Chondrocyte (in vitro differentiated cells): Measurements from ENCODE around the gene TRABD2B. TPM values are rescaled to one million over a fixed set of nuclear protein-coding genes. Genes with fewer than 3 reads are reported as not detected.

ENCODE experiments used
- DNase-seq: peaks from one replicate; pipeline ENCODE4 v3.0.0; 2021; ENCODE audit warnings: mixed read lengths, low spot score
- H3K27ac Mint-ChIP-seq: one replicate; pipeline ENCODE4 v1.8.0; 2021; ENCODE audit warnings: mild to moderate bottlenecking, moderate library complexity, mixed read lengths; ENCODE audit not compliant: unreplicated experiment
- H3K27me3 Mint-ChIP-seq: 2 replicates; pipeline ENCODE4 v1.8.0; 2021; ENCODE audit warnings: low read depth, mixed read lengths
- H3K36me3 Mint-ChIP-seq: 2 replicates; pipeline ENCODE4 v1.8.0; 2021; ENCODE audit warnings: low read depth, mixed read lengths
- H3K4me1 Mint-ChIP-seq: 2 replicates; pipeline ENCODE4 v1.8.0; 2021; ENCODE audit warnings: low read depth, mild to moderate bottlenecking, mixed read lengths
- H3K4me3 Mint-ChIP-seq: one replicate; pipeline ENCODE4 v1.8.0; 2021; ENCODE audit warnings: mild to moderate bottlenecking, moderate library complexity, mixed read lengths; ENCODE audit not compliant: unreplicated experiment
- H3K9me3 Mint-ChIP-seq: 2 replicates; pipeline ENCODE4 v1.8.0; 2021; ENCODE audit warnings: low read depth, mixed read lengths
- total RNA-seq: library from RNA; stranded (reverse); gene quantifications from 3 replicates; pipeline ENCODE4 v1.2.1, GENCODE V29; 2021
- TF ChIP-seq, protein P1 (sequence below): fragments of 200-600 bp; sonication (generic); IDR thresholded peaks from 2 replicates; pipeline ENCODE4 v1.5.0; 2021; ENCODE audit warnings: antibody characterized with exemption, mild to moderate bottlenecking, moderate library complexity

The TRABD2B gene
- total RNA-seq, 1 donor from 2014 or later, result 0.90 TPM

DNA sequence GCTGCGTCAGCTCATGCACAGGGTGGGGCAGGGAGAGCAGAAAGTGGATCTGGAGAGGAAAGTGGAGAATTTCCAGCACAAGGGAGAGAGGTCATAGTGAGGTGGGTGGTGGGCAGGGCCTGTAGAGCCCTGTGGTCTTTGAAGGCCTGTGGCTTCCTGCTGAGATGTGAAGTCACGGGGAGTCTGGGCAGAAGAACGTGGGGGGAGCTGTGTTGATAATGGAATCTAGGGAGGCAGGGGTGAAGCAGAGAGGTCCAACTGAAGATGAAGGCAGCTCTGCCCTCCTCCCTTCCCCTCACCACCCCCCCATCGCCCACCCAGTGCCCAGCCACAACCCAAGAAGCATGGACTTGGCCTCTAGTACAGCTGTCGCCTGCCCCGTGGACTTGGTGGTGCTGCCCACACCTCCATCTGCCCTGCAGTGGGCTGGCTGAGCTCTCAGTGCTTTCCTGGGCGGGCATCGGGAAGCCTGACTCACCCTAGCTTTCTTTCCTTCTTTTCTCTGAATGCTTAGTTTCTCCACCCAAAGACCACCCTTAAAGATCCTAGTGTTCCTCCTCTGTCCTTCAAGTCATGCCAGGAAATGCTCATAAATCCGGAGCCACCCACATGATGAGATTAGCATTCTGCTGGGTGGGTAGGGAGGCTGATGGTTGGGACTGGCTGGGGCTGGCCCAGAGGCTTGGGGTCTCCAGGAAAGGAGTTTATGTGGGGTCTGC is 186.1 kb downstream of the TRABD2B start:
- Mint-ChIP-seq H3K36me3 (no peaks in the 10 kb centered on the region), H3K27ac (no peak overlapping the region), H3K4me3 (no peak overlapping the region), H3K27me3 (peaks cover 2% of the 10 kb centered on the region), H3K4me1 (peaks cover 43% of the 10 kb centered on the region), H3K9me3 (no peaks in the 10 kb centered on the region)
- DNase-seq, result no peak
- TF ChIP-seq, protein P1, sequence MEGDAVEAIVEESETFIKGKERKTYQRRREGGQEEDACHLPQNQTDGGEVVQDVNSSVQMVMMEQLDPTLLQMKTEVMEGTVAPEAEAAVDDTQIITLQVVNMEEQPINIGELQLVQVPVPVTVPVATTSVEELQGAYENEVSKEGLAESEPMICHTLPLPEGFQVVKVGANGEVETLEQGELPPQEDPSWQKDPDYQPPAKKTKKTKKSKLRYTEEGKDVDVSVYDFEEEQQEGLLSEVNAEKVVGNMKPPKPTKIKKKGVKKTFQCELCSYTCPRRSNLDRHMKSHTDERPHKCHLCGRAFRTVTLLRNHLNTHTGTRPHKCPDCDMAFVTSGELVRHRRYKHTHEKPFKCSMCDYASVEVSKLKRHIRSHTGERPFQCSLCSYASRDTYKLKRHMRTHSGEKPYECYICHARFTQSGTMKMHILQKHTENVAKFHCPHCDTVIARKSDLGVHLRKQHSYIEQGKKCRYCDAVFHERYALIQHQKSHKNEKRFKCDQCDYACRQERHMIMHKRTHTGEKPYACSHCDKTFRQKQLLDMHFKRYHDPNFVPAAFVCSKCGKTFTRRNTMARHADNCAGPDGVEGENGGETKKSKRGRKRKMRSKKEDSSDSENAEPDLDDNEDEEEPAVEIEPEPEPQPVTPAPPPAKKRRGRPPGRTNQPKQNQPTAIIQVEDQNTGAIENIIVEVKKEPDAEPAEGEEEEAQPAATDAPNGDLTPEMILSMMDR, result no peak

DNA sequence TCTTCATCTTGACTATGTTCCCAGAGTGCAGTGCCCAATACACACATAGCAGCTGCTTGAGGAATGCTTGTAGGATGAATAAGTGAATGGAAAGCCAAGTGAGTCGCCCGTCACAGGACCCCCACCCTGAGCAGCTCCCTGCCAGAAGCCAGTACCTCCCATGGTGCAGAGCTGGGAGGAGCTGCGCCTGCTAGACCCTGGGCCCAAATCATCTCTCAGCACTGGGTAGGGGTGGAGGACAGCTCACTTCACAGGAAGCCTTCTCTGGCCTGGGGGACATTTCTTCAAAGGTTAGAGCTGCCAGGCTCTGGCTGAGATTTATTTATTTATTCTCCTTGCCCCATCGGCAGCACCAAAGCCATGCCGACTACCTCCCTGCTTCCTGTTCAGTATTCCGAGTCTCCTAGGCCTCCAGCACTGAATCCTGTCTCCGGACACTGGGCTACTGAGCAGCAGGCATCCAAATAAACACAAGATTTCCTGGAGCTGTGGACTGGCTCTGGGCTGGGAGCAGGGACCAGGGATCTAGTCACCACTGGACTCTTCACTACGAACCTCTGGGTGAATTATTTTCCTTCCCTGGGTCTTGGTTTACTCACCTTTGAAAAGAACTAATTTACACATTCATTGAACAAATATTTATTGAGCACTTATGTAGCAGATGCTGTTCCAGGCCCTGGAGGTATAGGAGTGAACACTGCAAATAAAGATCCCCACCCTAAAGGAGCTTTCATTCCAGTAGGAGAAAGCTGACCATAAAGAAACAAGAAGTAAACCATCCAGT is 187.7 kb downstream of the TRABD2B start:
- no peaks in the 10 kb centered on the region for H3K36me3 Mint-ChIP-seq
- TF ChIP-seq, protein P1, result no peak
- no peaks in the 10 kb centered on the region for H3K9me3 Mint-ChIP-seq
- H3K4me3 Mint-ChIP-seq, result no peak overlapping the region
- H3K27me3 Mint-ChIP-seq, result peaks cover 2% of the 10 kb centered on the region
- peaks cover 30% of the 10 kb centered on the region for H3K4me1 Mint-ChIP-seq
- DNase-seq, result no peak
- H3K27ac Mint-ChIP-seq, result no peak overlapping the region

DNA sequence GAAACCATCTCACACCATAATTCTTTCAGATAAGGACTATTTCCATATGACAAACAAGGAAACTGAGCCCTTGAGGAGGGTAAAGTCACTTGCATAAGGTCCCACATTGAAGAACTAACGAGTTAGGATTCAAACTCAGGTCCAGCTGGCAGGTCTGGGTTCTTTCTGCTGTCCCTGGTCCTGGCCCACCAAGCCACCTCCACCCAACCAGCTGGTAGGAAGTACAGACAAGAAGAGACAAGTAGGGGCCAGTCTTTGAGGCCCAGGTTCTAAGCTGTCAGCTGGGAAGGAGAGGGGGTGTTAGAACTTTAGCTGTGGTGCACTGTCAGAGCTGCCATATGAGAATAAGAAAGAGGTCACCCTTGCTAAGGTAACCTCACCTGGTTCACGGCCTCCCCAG is 188.6 kb downstream of the TRABD2B start:
- no peak overlapping the region for H3K27ac Mint-ChIP-seq
- no peak overlapping the region for H3K4me3 Mint-ChIP-seq
- no peaks in the 10 kb centered on the region for H3K27me3 Mint-ChIP-seq
- H3K4me1 Mint-ChIP-seq, result peaks cover 21% of the 10 kb centered on the region
- no peaks in the 10 kb centered on the region for H3K9me3 Mint-ChIP-seq
- no peak for DNase-seq
- TF ChIP-seq, protein P1, result no peak
- H3K36me3 Mint-ChIP-seq, result no peaks in the 10 kb centered on the region

DNA sequence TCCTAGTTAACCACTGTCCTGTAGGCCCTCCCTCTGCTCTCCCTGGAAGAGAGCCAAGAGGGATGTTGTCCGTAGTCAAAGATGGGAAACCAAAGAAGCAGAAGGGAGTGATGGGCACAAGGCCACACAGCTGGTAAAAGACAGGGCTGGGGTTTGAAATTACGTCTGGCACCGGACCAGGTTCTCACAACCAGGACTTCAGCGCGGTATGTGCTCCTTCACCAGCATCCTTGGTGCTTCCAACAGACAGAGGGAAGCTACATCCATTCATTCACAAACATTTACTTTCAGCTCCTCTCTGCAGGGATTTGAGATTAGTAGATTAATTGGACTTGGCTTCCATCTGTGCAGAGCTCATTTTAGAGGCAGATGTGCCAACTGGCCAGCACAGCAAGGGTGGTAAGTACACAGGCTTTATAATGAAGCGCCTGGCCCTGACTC is 191.2 kb downstream of the TRABD2B start:
- Mint-ChIP-seq H3K4me1 (peaks cover 16% of the 10 kb centered on the region), H3K27ac (no peak overlapping the region), H3K4me3 (no peak overlapping the region), H3K36me3 (no peaks in the 10 kb centered on the region), H3K27me3 (no peaks in the 10 kb centered on the region), H3K9me3 (peaks cover 2% of the 10 kb centered on the region)
- no peak for DNase-seq
- TF ChIP-seq, protein P1, result no peak

DNA sequence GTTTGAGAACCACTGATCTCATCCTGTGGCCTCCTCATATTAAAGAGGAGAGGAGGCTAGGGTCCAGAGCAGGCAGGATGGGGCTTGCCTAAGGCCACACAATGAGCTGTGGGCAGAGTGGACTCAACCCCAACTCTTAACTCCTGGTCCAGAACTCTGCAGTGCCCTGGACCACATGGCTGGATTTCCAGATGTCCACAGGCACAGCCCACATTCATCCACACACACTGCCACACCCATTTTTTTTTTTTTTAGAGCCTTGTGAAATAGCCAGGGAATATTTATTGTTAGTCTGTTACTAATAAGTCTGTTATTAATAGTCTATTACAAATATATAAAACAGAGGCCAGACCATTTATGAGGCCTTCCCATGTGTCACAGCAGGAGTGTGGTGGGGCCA is 192.2 kb downstream of the TRABD2B start:
- H3K27ac Mint-ChIP-seq, result no peak overlapping the region
- no peak overlapping the region for H3K4me3 Mint-ChIP-seq
- peaks cover 2% of the 10 kb centered on the region for H3K9me3 Mint-ChIP-seq
- TF ChIP-seq, protein P1, result no peak
- H3K36me3 Mint-ChIP-seq, result no peaks in the 10 kb centered on the region
- peaks cover 16% of the 10 kb centered on the region for H3K4me1 Mint-ChIP-seq
- no peak for DNase-seq
- no peaks in the 10 kb centered on the region for H3K27me3 Mint-ChIP-seq
